Left renal cortex interstitium (tissue), 4 donors: Measurements from ENCODE around the gene MAP6. TPM values are rescaled to one million over a fixed set of nuclear protein-coding genes. Genes with fewer than 3 reads are reported as not detected.
A peak's percentile ranks its signal among the peaks of the same experiment; 100 is the strongest.

ENCODE experiments used
- DNase-seq, 4 donors: peaks; one replicate each; pipeline ENCODE4 v3.0.0-alpha.2; 2013; ENCODE audit warnings: low read depth in 4 of 4, low spot score in 2 of 4, missing footprints in 1 of 4
- polyA plus RNA-seq, 4 donors: library from polyadenylated mRNA; unstranded; fragments of 120-200 nt; gene quantifications; one replicate each; pipeline ENCODE4 v1.2.1, GENCODE V29; 2013; ENCODE audit not compliant: insufficient read length in 4 of 4

Gene MAP6
- polyA plus RNA-seq, 4 donors: 7.9 to 11.6 (median 9.5) TPM

DNA sequence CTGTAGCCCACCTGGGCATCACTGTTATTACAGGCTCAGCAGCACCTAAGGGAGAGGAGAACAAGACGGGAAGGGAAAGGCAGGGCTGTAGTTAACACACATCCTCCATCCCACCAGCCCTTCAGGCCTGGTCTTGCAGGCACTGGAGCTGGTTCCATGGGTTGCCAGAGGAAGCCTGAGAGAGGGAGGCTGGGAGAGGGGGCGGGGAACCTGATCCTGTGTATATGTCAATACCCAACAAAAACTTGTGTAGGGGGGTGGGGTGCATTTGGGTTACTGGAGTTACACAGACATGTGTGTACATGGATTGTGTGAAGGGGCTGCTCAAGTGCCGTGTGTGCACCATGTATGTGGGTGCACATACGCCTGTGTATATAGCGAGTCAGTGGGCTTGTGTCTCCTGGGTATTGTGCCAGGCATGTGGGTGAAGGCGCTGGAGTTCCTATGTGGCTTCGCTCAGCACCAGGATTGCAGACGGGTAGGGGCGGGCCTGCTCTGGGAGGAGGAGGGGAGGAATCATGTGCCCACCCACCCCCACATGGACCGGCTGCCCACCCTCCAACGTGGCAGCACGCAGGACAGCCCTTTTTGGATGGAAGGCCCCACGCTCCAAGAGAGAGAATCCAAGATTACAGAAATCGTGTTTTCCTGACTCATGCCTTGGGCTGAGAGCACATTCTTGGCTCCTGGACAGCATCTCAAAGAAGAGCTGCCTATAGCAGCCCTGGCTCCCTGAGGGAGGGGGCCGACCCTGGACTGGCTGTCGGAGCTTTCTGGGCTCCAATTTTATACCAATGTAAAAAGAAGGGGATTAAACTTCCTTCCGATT is 111.0 kb downstream of the MAP6 start:
- no peak for DNase-seq

- DNase-seq: no peak
Observed at GRCh38 chr11:75556275-75556674, 112.6 kb downstream of the MAP6 start.

DNA sequence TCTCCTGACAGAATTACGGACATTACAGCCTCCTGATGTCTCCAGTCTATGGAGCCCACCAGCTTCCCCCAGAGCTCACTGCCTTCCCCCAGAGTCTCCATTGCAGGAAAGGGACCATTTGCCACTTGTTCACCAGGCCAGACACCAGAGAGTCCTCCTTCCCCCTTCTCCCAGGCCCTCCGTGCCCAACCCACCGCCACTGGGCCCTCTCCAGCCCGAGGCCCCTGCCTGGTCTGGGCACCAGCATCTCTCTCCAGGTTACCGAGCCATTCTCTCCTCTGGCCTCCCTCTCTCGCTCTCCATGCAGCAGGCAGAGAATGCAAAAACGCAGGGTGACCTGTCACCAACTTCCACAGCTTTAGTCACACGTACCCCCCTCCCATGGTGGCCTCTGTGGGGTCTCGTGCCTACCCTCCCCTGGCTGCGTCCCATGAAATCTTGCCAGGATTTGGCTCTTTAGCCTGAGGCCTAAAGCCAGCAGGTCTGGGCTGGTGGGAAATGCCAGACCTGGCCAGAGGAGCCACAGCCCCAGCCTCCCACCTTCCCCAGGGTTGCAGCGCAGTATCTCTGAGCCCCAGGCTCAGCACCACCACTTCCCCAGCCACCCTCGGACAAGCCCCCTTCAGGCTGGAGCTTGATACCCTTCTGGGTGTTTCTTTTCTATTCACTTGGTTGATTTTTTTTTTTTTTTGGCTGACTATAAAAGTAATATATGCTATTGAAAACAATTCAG is 113.6 kb downstream of the MAP6 start:
- no peak for DNase-seq

GRCh38 chr11:75554258-75555022 is 114.4 kb downstream of the MAP6 start:
- peak in 2 of 4 donors; percentile 88 for DNase-seq

- no peak for DNase-seq
Observed at GRCh38 chr11:75553889-75554257, 115.0 kb downstream of the MAP6 start.

- DNase-seq: no peak
Observed at GRCh38 chr11:75553182-75553581, 115.7 kb downstream of the MAP6 start.

DNA sequence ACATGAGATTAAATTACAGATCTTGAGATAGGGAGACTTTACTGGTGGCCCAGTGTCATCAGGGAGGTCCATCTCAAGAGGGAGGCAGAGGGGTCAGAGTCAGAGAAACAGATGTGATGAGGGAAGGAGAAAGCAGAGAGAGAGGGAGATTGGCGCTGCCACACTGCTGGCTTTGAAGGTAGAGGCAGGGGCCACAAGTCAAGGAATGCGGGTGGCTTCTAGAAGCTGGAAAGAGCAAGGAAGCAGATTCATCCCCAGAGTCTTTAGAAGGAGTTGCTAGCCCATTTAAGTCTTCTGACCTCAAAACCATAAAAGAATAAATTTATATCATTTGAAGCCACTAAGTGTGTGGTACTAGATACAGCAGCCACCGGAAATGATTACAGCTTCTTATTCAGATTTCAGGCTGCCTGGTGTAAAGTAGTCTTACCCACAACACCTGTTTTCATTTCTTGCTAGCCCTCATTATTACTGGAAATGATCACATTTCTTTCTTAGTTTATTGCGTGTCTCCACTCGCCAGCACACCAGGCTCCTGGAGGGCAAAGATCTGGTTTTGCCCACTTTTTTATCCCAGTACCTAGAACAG is 119.4 kb downstream of the MAP6 start:
- no peak for DNase-seq

DNA sequence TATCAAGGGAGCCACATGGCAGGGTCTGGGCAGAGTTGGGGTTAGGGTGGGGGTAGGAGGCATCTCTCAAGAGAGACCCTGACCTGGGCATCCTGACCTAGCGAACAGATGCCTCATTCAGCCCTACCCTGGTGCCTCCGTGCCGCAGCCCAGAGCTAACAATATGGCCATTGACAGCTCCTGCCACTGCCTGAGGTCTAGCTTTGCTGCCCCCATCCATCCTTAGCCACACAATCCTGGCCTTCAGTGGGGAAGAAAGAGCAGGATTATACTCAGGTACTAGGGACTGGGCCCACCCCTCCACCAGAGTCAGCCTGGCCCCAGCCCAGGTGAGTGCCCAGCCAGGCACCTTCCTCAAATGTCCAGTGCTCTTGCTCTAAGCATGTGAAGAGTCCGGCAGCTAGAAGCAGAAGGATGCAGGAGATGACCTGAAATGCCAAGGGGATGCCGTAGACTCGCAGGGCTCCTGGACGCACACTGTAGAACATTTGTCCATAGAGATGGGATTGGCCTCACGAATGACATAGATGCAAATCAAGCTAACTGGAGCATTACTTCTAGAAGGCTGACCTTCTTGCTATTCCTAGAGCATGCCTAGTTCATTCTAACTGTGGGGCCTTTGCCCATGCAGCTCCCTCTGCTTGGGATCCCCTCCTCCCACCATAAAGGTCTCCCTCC is 120.1 kb downstream of the MAP6 start:
- no peak for DNase-seq

- no peak for DNase-seq
Observed at GRCh38 chr11:75547617-75548058, 121.2 kb downstream of the MAP6 start.

DNA sequence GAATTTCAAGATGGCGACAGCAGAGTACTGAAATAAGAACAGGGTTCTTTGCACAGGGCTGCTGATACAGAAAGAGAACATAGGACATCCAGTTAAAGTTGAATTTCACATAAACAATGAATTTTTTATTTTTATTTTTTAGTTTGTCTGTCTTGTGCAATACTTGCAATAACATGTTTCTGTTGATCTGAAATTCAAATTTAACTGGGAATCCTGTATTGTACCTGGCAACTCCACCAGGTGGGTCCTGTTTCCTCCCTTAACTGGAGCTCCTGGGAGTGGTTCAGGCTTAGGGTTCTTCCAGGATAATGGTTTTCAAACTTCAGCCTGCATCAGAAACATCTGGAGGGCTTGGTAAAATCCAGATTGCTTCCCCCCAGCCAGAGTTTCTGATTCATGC is 121.7 kb downstream of the MAP6 start:
- DNase-seq: no peak

DNA sequence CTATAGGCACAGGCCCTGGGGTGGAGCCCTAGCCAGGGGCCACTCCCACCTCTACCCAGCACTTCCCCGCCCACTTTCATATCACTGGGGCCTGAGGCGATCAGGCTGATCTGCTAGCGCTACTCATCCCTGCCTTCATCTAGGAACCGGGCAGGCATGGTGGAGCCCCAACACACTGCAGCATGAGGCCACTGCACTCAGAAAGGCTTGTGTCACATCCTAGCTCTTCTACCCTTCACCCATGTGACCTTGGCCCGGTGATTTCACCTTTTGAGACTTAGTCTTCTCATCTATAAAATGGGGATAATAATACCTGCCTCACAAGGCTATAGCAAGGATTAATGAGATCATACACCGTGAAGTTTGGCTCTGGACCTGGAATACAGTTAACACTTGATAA is 125.0 kb downstream of the MAP6 start:
- no peak for DNase-seq

DNA sequence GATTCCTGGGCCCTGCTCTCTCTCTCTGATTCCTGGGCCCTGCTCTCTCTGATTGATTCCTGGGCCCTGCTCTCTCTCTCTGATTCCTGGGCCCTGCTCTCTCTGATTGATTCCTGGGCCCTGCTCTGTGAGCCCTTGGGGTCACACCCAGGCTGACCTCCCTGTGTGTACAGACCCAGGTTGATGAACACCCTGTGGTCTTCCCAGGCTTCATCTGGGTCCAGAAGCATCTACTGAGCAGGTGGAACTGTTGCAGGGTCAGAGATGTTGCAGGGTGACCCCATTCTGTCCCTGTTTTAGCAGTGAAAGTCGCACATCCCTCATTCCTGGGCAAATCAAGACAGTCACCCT is 126.8 kb downstream of the MAP6 start:
- no peak for DNase-seq

GRCh38 chr11:75541193-75542087 is 127.4 kb downstream of the MAP6 start:
- DNase-seq: no peak

GRCh38 chr11:75539459-75540334 is 129.1 kb downstream of the MAP6 start:
- no peak for DNase-seq

DNA sequence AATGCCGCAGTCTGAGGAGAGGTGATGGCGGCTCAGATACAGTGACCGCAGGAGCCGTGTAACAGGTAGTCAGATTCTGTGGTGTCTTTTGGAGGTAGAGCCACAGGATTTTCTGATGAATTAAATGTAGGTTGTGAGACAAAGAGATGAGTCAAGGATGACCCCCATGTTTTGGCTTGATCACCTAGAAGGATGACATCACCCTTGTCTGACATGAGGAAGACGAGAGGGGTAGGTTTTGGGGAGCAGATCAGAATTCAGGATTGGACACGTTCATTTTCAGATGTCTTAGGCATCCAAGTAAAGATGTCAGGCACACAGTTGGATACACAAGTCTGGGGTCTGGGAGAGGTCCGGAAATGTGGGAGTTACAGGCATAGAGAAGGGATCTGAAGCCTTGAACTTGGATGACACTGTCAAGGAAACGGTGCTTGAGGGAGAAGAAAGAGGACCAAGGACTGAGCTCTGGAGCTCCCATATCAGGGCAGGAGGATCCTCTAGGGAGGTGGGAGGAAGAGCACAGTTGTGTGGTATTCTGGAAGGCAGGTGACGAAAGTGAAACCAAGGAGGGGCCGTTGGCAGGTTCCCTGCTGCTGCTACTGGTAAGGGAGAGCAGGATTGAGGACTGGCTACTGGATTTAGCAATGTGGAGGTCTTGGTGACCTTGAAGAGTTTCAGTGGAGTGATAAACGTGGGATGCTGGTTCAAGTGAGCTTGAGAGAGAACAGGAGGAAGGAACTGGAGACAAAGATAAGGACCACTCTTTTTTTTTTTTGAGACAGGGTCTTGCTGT is 130.5 kb downstream of the MAP6 start:
- no peak for DNase-seq

DNA sequence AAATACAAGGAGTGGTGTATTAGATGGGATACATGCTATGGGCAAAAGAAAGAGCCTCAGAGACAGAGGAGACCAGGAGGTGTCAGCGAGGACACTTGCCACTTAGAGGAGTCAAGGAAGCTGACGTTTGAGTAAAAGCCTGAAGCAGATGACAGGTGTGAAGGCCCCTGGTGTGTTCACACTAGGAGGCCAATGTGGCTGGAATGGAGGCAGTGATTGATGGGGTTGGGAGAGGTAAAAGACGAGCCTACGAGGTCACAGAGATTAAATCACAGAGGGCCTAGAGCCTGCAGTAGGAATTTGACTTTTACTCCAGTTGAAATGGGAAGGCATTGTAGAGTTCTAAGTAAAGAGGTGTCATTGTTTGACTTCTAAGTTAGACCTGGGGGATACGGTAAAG is 131.1 kb downstream of the MAP6 start:
- DNase-seq: no peak
